Cardiac muscle cell (in vitro differentiated cells and primary cell): ENCODE results near the gene ZYX. TPM values are rescaled to one million over a fixed set of nuclear protein-coding genes. Genes with fewer than 3 reads are reported as not detected.

ENCODE experiments used
- DNase-seq, 2 donors: peaks; one replicate each; pipeline versions ENCODE4 v3.0.0 to v3.0.0-alpha.2; 2010 to 2017; ENCODE audit warnings: low read depth in 1 of 2, low spot score in 1 of 2
- H3K27ac ChIP-seq: fragments of 200-600 bp; sonication (generic); 2 replicates; pipeline ENCODE4 v1.5.1; 2016
- H3K27me3 ChIP-seq: fragments of 200-600 bp; sonication (generic); 2 replicates; pipeline ENCODE4 v1.6.0; 2016; ENCODE audit warnings: control low read depth
- H3K36me3 ChIP-seq: fragments of 200-600 bp; sonication (generic); 2 replicates; pipeline ENCODE4 v1.5.1; 2016; ENCODE audit warnings: control low read depth
- H3K4me1 ChIP-seq: fragments of 200-600 bp; sonication (generic); 2 replicates; pipeline ENCODE4 v1.8.1; 2017; ENCODE audit warnings: low read depth, mild to moderate bottlenecking, mixed run types
- H3K4me3 ChIP-seq: fragments of 200-600 bp; sonication (generic); 2 replicates; pipeline ENCODE4 v1.5.1; 2016; ENCODE audit warnings: mild to moderate bottlenecking
- H3K9me3 ChIP-seq: fragments of 200-600 bp; sonication (generic); 2 replicates; pipeline ENCODE4 v1.5.1; 2017; ENCODE audit warnings: low read depth, mild to moderate bottlenecking, control low read depth
- CTCF ChIP-seq: IDR thresholded peaks from 2 replicates; pipeline ENCODE4 v1.5.1; 2012; ENCODE audit warnings: low read depth, mild to moderate bottlenecking, low read length
- polyA plus RNA-seq: library from polyadenylated mRNA; unstranded; fragments of >200 nt; fragmentation: Nextera tagmentation; extraction: Ambion mirVana; gene quantifications from 2 replicates; pipeline ENCODE4 v1.2.1, GENCODE V29; 2016
- total RNA-seq: library from RNA; depleted of rRNA; stranded (reverse); fragments of >200 nt; gene quantifications from 2 replicates; pipeline ENCODE4 v1.2.3, GENCODE V29; 2016

ZYX gene
- total and polyA plus RNA-seq, 2 experiments from 2014 or later = 57.2 to 98.4 TPM

- no peaks in the 10 kb centered on the region for H3K9me3 ChIP-seq
- TF ChIP-seq CTCF = peak; percentile 90
- peak overlapping the region; percentile 94 for H3K4me3 ChIP-seq
- DNase-seq = peak; percentile 90 to 92
- H3K36me3 ChIP-seq = no peaks in the 10 kb centered on the region
- H3K27me3 ChIP-seq = no peaks in the 10 kb centered on the region
- H3K27ac ChIP-seq = peak overlapping the region; percentile 99
- peaks cover 18% of the 10 kb centered on the region for H3K4me1 ChIP-seq
These were observed 892 bp upstream of the ZYX start for GRCh38 chr7:143380260-143380645.

DNA sequence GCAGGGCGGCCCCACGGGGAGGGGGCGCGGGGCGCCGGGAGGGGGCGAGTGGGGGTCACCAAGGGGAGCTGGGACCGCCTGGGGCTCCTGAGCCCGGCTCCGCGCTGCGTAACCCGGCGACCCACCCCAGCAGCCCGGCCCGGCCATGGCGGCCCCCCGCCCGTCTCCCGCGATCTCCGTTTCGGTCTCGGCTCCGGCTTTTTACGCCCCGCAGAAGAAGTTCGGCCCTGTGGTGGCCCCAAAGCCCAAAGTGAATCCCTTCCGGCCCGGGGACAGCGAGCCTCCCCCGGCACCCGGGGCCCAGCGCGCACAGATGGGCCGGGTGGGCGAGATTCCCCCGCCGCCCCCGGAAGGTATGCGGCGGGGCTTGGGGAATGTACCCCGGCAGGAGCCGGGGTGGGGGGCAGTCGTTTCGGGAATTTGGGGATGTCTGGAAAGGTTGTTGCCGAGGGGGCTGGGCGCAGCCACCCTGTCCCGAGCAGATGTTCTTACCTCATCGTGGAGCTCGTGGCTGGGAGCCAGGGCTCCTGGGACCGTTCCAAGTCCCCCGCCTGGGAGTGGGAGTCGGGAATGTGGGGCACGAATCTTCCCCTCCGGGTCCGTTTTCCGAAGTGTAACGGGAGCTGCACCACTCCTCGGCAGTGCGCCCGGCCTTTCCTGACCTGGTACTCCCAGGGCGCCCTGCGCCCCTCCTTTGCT, 431 bp downstream of the ZYX start:
- Histone ChIP-seq H3K9me3 (no peaks in the 10 kb centered on the region), H3K27me3 (no peaks in the 10 kb centered on the region), H3K36me3 (no peaks in the 10 kb centered on the region), H3K4me3 (peak overlapping the region; percentile 94), H3K27ac (peak overlapping the region; percentile 99), H3K4me1 (peaks cover 18% of the 10 kb centered on the region)
- no peak for TF ChIP-seq CTCF
- peak; percentile 68 to 91 for DNase-seq

- peak in 1 of 2 donors; percentile 22 for DNase-seq
- Histone ChIP-seq H3K27ac (no peak overlapping the region), H3K36me3 (no peaks in the 10 kb centered on the region), H3K4me3 (peak overlapping the region; percentile 94), H3K27me3 (no peaks in the 10 kb centered on the region), H3K4me1 (peaks cover 18% of the 10 kb centered on the region), H3K9me3 (no peaks in the 10 kb centered on the region)
- no peak for TF ChIP-seq CTCF
These were observed 1.1 kb downstream of the ZYX start for GRCh38 chr7:143382126-143382790.

DNA sequence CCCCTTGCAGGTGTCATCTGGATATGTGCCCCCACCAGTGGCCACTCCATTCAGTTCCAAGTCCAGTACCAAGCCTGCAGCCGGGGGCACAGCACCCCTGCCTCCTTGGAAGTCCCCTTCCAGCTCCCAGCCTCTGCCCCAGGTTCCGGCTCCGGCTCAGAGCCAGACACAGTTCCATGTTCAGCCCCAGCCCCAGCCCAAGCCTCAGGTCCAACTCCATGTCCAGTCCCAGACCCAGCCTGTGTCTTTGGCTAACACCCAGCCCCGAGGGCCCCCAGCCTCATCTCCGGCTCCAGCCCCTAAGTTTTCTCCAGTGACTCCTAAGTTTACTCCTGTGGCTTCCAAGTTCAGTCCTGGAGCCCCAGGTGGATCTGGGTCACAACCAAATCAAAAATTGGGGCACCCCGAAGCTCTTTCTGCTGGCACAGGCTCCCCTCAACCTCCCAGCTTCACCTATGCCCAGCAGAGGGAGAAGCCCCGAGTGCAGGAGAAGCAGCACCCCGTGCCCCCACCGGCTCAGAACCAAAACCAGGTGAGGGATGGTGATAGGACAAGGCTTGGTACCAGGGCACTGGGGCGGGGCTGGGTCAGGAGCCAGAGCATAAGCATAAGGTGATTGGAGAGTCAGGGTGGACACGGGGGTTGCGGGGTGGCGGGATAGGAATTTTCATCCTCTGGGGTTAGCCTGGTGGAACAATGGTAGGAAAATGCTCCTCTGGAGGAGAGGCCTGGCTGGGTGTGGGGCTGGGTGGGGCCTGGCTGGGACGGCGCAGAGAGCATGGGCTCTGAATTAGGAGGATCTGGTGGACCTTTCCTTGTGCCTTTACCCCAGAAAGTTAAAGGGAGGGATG, 1.9 kb downstream of the ZYX start:
- no peaks in the 10 kb centered on the region for H3K9me3 ChIP-seq
- no peak overlapping the region for H3K27ac ChIP-seq
- H3K27me3 ChIP-seq = no peaks in the 10 kb centered on the region
- peak in 1 of 2 donors; percentile 17 for DNase-seq
- H3K4me1 ChIP-seq = peaks cover 18% of the 10 kb centered on the region
- H3K4me3 ChIP-seq = no peak overlapping the region
- H3K36me3 ChIP-seq = peaks cover 4% of the 10 kb centered on the region
- no peak for TF ChIP-seq CTCF

- H3K27ac ChIP-seq = no peak overlapping the region
These were observed 2.5 kb downstream of the ZYX start for GRCh38 chr7:143383642-143383957.

More at GRCh38 chr7:143383642-143383957, 2.5 kb downstream of the ZYX start:
- Histone ChIP-seq H3K9me3 (no peaks in the 10 kb centered on the region), H3K4me1 (peaks cover 18% of the 10 kb centered on the region), H3K36me3 (peaks cover 8% of the 10 kb centered on the region), H3K27me3 (no peaks in the 10 kb centered on the region), H3K4me3 (no peak overlapping the region)
- DNase-seq = peak in 1 of 2 donors; percentile 9
- TF ChIP-seq CTCF = no peak
